GM12892 (cell line): Measurements from ENCODE around the gene DDX49.

Experiments
- POLR2A ChIP-seq: IDR thresholded peaks from 2 replicates; pipeline ENCODE4 v1.6.1; 2011; ENCODE audit warnings: low read depth, low read length, control low read depth
- POLR2AphosphoS5 ChIP-seq: IDR thresholded peaks from 2 replicates; pipeline ENCODE4 v1.6.1; 2011; ENCODE audit warnings: low read depth, low read length, control low read depth
- TAF1 ChIP-seq: IDR thresholded peaks from 2 replicates; pipeline ENCODE4 v1.6.1; 2011; ENCODE audit warnings: low read depth, mild to moderate bottlenecking, control low read depth, low read length, borderline replicate concordance

DNA sequence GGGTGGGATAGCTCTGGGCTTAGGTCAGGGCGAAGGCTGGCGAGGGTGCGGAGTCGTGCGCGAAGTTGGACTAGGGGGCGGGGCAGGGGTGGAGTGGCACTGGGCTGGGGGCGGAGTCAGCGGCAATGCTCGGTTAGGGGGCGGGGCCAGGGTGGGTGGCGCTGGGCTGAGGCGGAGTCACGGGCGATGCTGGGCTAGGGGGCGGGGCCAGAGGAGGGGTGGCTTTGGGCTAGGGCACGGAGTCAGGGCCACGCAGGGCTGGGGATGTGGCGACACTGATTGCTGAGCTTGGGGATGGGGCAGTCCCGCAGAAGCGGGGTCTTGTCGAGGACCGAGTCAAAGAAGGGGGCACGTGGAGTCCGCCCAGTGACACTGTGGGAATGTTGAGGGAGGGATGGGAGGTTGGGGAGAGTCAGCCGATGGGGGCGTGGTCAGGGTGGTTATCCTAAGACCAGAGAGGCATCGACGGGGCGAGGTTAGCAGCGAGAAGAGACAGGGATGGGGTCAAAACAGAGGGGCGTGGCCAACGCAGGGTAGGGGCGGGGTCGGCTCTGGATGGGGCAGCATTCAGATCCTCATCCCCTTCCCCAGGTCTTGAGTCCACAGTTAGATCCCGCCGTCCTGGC lies 12.8 kb downstream of the DDX49 start:
- TF ChIP-seq POLR2A (no peak), POLR2AphosphoS5 (no peak), TAF1 (no peak)
